Measurements from ENCODE around the gene ACOT11. TPM values are rescaled to one million over a fixed set of nuclear protein-coding genes. Genes with fewer than 3 reads are reported as not detected.

Gene ACOT11
- total RNA-seq, 1 experiment from 2014 or later, result 25.7 TPM

GRCh38 chr1:54517496-54517895, 30.5 kb upstream of the ACOT11 start:
- H4K20me1 ChIP-seq (ENCODE audit: insufficient read depth), result no peaks in the 10 kb centered on the region
- BruUV-seq (replicated peaks), result no TSS peak

DNA sequence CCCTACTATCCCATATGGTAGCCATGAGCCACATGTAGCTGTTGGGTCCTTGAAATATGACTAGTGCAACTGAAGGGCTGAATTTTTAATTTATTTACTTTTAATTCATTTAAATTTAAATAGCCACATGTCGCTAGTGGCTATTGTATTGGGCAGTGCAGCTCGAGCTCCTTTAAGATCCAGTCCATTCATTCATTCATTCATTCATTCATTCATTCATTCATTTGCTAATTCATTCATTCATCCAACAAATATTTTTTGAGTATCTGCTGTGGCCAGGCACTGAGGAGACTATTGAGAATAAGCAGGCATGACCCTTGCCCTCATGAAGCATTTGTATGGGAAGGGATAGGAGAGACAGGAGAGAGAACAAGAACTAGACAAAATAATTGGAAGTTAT, 29.5 kb upstream of the ACOT11 start:
- POLR2A ChIA-PET (ENCODE audit: unreplicated experiment), result interaction anchor here (0.7 kb wide), 1 partner anchor 489 kb away, joined by 35 read pairs; no protein-coding TSS in a partner anchor
- Histone ChIP-seq H3K4me3 (no peak overlapping the region), H3K9me2 (ENCODE audit: insufficient read depth) (no peaks in the 10 kb centered on the region), H3K79me2 (ENCODE audit: low read depth) (no peaks in the 10 kb centered on the region), H3K36me3 (ENCODE audit: low read depth) (no peaks in the 10 kb centered on the region), H4K20me1 (ENCODE audit: insufficient read depth) (no peaks in the 10 kb centered on the region), H3K27ac (no peak overlapping the region), H3F3A (ENCODE audit: insufficient read depth, low read depth) (peaks cover 12% of the 10 kb centered on the region; the same call in 1 of the 2 replicates), H3K27me3 (ENCODE audit: insufficient read depth, low read depth) (no peaks in the 10 kb centered on the region), H3K9me3 (ENCODE audit: insufficient read depth, low read depth) (no peaks in the 10 kb centered on the region), H3K4me1 (replicated peaks; ENCODE audit: insufficient read depth) (no peaks in the 10 kb centered on the region), H2AFZ (no peak overlapping the region), H3K4me2 (no peak overlapping the region)
- intact Hi-C loops (cut with micrococcal nuclease; ENCODE audit: unreplicated experiment), result no loop called here
- TF ChIP-seq CTCF (conservative IDR thresholded peaks at IDR 0.05) (no peak), EZH2 (IDR thresholded peaks at IDR 0.05; ENCODE audit: low read depth) (no peak)
- no TSS peak for BruUV-seq (replicated peaks)
- no peak for DNase-seq
- CTCF ChIA-PET, result no interaction called here

More at GRCh38 chr1:54517496-54517895, 30.5 kb upstream of the ACOT11 start:
- Histone ChIP-seq H3K36me3 (ENCODE audit: low read depth) (no peaks in the 10 kb centered on the region), H3K4me1 (replicated peaks; ENCODE audit: insufficient read depth) (no peaks in the 10 kb centered on the region), H3K4me3 (no peak overlapping the region), H3K9me3 (ENCODE audit: insufficient read depth, low read depth) (no peaks in the 10 kb centered on the region), H3K79me2 (ENCODE audit: low read depth) (no peaks in the 10 kb centered on the region), H3K27ac (no peak overlapping the region), H3F3A (ENCODE audit: insufficient read depth, low read depth) (peaks cover 12% of the 10 kb centered on the region; the same call in 1 of the 2 replicates), H3K4me2 (no peak overlapping the region), H2AFZ (no peak overlapping the region), H3K27me3 (ENCODE audit: insufficient read depth, low read depth) (no peaks in the 10 kb centered on the region), H3K9me2 (ENCODE audit: insufficient read depth) (no peaks in the 10 kb centered on the region)
- intact Hi-C loops (cut with micrococcal nuclease; ENCODE audit: unreplicated experiment), result no loop called here
- DNase-seq, result no peak
- TF ChIP-seq CTCF (conservative IDR thresholded peaks at IDR 0.05) (no peak), EZH2 (IDR thresholded peaks at IDR 0.05; ENCODE audit: low read depth) (no peak)
- ChIA-PET CTCF (no interaction called here), POLR2A (ENCODE audit: unreplicated experiment) (interaction anchor here (0.6 kb wide), 1 partner anchor 289 kb away, joined by 5 read pairs; no protein-coding TSS in a partner anchor)

DNA sequence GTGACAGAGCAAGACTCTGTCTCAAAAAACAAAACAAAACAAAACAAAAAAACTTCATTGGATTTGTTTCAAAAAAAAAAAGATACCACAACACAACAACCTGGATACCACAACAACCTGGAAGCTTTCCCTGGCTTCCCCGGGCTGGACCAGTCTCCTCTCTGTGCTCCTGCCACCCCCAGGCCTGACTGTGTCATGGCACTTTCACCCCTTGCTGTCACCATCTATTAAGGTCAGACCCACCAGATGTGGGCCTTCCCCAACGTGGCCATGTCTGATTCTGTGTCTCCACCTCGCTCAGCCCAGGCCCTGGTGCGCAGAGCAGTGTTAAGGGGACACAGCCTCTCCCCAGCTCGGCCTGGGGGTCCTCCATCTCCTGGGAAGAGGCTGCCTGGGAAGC, 28.3 kb upstream of the ACOT11 start:
- Histone ChIP-seq H3F3A (ENCODE audit: insufficient read depth, low read depth) (peaks cover 12% of the 10 kb centered on the region; the same call in 1 of the 2 replicates), H3K4me2 (no peak overlapping the region), H3K36me3 (ENCODE audit: low read depth) (no peaks in the 10 kb centered on the region), H3K79me2 (ENCODE audit: low read depth) (no peaks in the 10 kb centered on the region), H3K9me3 (ENCODE audit: insufficient read depth, low read depth) (no peaks in the 10 kb centered on the region), H3K4me3 (no peak overlapping the region), H4K20me1 (ENCODE audit: insufficient read depth) (no peaks in the 10 kb centered on the region), H3K27ac (no peak overlapping the region), H3K27me3 (ENCODE audit: insufficient read depth, low read depth) (no peaks in the 10 kb centered on the region), H2AFZ (no peak overlapping the region), H3K9me2 (ENCODE audit: insufficient read depth) (no peaks in the 10 kb centered on the region), H3K4me1 (replicated peaks; ENCODE audit: insufficient read depth) (no peaks in the 10 kb centered on the region)
- ChIA-PET CTCF (no interaction called here), POLR2A (ENCODE audit: unreplicated experiment) (no interaction called here)
- TF ChIP-seq EZH2 (IDR thresholded peaks at IDR 0.05; ENCODE audit: low read depth), result no peak
- TF ChIP-seq CTCF (conservative IDR thresholded peaks at IDR 0.05), result 0 out of 2 replicates have a peak, but pooled peaks have one; percentile 18
- no TSS peak for BruUV-seq (replicated peaks)
- DNase-seq, result no peak
- intact Hi-C loops (cut with micrococcal nuclease; ENCODE audit: unreplicated experiment), result no loop called here

Data from PC-9 (cell line).